Right lobe of liver (tissue), 4 donors: ENCODE measurements around the gene TAS2R46.

Source experiments
- POLR2A ChIP-seq: fragments of 450-650 bp; IDR thresholded peaks from one replicate; pipeline ENCODE4 v1.6.1; 2017; ENCODE audit warnings: antibody characterized with exemption, mild to moderate bottlenecking
- TF ChIP-seq, protein P1 (sequence below), 4 donors: fragments of 200-600 bp in 3 of 4; fragments of 450-650 bp in 1 of 4; IDR thresholded peaks; one replicate each; pipeline versions ENCODE4 v1.5.1 to v1.8.0; 2016 to 2022; ENCODE audit warnings: antibody characterized with exemption in 4 of 4, mild to moderate bottlenecking in 2 of 4
- donor health status: DM: no; HTN: no; CAD: no.
- donor health status: DM: no; HTN: no; CAD: no.
- donor health status: DM: no; HTN: yes; CAD: no.

GRCh38 chr12:11067514-11067913 lies 5.4 kb upstream of the TAS2R46 start:
- TF ChIP-seq, protein P1, sequence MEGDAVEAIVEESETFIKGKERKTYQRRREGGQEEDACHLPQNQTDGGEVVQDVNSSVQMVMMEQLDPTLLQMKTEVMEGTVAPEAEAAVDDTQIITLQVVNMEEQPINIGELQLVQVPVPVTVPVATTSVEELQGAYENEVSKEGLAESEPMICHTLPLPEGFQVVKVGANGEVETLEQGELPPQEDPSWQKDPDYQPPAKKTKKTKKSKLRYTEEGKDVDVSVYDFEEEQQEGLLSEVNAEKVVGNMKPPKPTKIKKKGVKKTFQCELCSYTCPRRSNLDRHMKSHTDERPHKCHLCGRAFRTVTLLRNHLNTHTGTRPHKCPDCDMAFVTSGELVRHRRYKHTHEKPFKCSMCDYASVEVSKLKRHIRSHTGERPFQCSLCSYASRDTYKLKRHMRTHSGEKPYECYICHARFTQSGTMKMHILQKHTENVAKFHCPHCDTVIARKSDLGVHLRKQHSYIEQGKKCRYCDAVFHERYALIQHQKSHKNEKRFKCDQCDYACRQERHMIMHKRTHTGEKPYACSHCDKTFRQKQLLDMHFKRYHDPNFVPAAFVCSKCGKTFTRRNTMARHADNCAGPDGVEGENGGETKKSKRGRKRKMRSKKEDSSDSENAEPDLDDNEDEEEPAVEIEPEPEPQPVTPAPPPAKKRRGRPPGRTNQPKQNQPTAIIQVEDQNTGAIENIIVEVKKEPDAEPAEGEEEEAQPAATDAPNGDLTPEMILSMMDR (IDR thresholded peaks at IDR 0.05), result no peak
- no peak for TF ChIP-seq POLR2A
